K562 (cell line): ENCODE measurements around the gene PVALEF. TPM values are rescaled to one million over a fixed set of nuclear protein-coding genes. Genes with fewer than 3 reads are reported as not detected.

Experiments
- ATAC-seq: fragments of 200-7000 bp; cut with Tn5 transposase; 3 replicates; pipeline ENCODE4 v1.9.1; 2020; ENCODE audit warnings: moderate library complexity
- BruUV-seq: library from RNA; stranded (reverse); fragments of 400-500 nt; replicated peaks from 2 replicates; lab custom pipeline; 2021; lab: Mats Ljungman, UMichigan
- CTCF ChIA-PET: fragments of 300-600 bp; formaldehyde crosslinking; extraction: SDS; loops from one replicate; lab custom pipeline; 2021; ENCODE audit warnings: low intra/inter-chr PET ratio; lab: Yijun Ruan, JAX
- POLR2A ChIA-PET: fragments of 300-600, 350-650 bp; sonication (Branson Sonifier 250); formaldehyde crosslinking; extraction: SDS; loops from one replicate; lab custom pipeline; 2021; ENCODE audit warnings: antibody characterized with exemption, inconsistent platforms; lab: Yijun Ruan, JAX
- DNase-seq, 4 experiments: peaks; one replicate each; pipeline versions ENCODE4 v3.0.0 to v3.0.0-alpha.2; 2011 to 2018; ENCODE audit warnings: low spot score in 3 of 4, mixed read lengths in 3 of 4; ENCODE audit errors: extremely low read depth in 1 of 4
- FAIRE-seq: peaks from 2 replicates; lab custom pipeline; 2011; peaks lifted over from hg19 to GRCh38; lab: Jason Lieb, UNC
- H2AFZ ChIP-seq: 2 replicates; pipeline ENCODE4 v1.6.0; 2011; ENCODE audit warnings: low read depth, low read length, control low read depth, inconsistent platforms
- H3K27ac ChIP-seq: fragments of 200-600 bp; 3 replicates; pipeline ENCODE4 v1.8.0; 2011; ENCODE audit warnings: low read depth, mild to moderate bottlenecking, control low read depth, inconsistent platforms, low read length, moderate library complexity, mixed read lengths; ENCODE audit errors: extremely low read depth
- H3K27me3 ChIP-seq, 2 experiments: fragments of 300-600 bp in 1 of 2; 2 replicates in 1 of 2; 3 replicates in 1 of 2; pipeline versions ENCODE4 v1.6.0 to v1.8.0; 2011; ENCODE audit warnings: inconsistent platforms in 2 of 2, low read length in 2 of 2, mild to moderate bottlenecking in 1 of 2, mixed read lengths in 1 of 2, moderate library complexity in 1 of 2; ENCODE audit not compliant: control insufficient read depth in 2 of 2, insufficient read depth in 2 of 2
- H3K36me3 ChIP-seq: fragments of 300-600 bp; 3 replicates; pipeline ENCODE4 v1.8.0; 2011; ENCODE audit warnings: mild to moderate bottlenecking, low read length, inconsistent platforms; ENCODE audit not compliant: control insufficient read depth, insufficient read depth
- H3K4me1 ChIP-seq, 2 experiments: fragments of 200-600 bp in 1 of 2; replicated peaks in 1 of 2; 2 replicates in 1 of 2; 3 replicates in 1 of 2; pipeline versions ENCODE4 v1.5.1 to v1.8.0; 2011; ENCODE audit warnings: inconsistent platforms in 2 of 2, low read length in 2 of 2, mild to moderate bottlenecking in 1 of 2, mixed read lengths in 1 of 2, moderate library complexity in 1 of 2; ENCODE audit not compliant: control insufficient read depth in 2 of 2, insufficient read depth in 2 of 2
- H3K4me2 ChIP-seq: 2 replicates; pipeline ENCODE4 v1.6.1; 2011; ENCODE audit warnings: low read length, control low read depth, inconsistent platforms, mixed read lengths; ENCODE audit not compliant: insufficient read depth
- H3K4me3 ChIP-seq: fragments of 200-600 bp; sonication (generic), shearing (Covaris generic); 2 replicates; pipeline ENCODE4 v1.5.1; 2016; ENCODE audit warnings: control low read depth, inconsistent platforms
- H3K79me2 ChIP-seq: fragments of 200-600 bp; 3 replicates; pipeline ENCODE4 v1.8.0; 2011; ENCODE audit warnings: low read length, inconsistent platforms; ENCODE audit not compliant: control insufficient read depth, insufficient read depth
- H3K9ac ChIP-seq, 2 experiments: 2 replicates each; pipeline versions ENCODE4 v1.6.0 to v1.6.1; 2011; ENCODE audit warnings: low read depth in 2 of 2, low read length in 2 of 2, control low read depth in 1 of 2, inconsistent platforms in 1 of 2, mild to moderate bottlenecking in 1 of 2, mixed read lengths in 1 of 2; ENCODE audit not compliant: insufficient read depth in 1 of 2
- H3K9me1 ChIP-seq: one replicate; pipeline ENCODE4 v1.6.0; 2011; ENCODE audit warnings: inconsistent platforms, mild to moderate bottlenecking, low read length, moderate library complexity; ENCODE audit not compliant: control insufficient read depth, insufficient read depth
- H3K9me3 ChIP-seq: replicated peaks from 2 replicates; pipeline ENCODE4 v1.5.1; 2011; ENCODE audit warnings: low read depth, low read length, inconsistent platforms; ENCODE audit not compliant: control insufficient read depth, insufficient read depth
- H4K20me1 ChIP-seq: replicated peaks from 2 replicates; pipeline ENCODE4 v1.6.1; 2011; ENCODE audit warnings: low read length, inconsistent platforms, mixed read lengths; ENCODE audit not compliant: control insufficient read depth, insufficient read depth
- CSDE1 ChIP-seq, 2 experiments: fragments of 450-650 bp; IDR thresholded peaks; 2 replicates each; pipeline ENCODE4 v1.6.1; 2016; ENCODE audit warnings: mild to moderate bottlenecking in 1 of 2
- GATAD2A ChIP-seq: fragments of 450-650 bp; IDR thresholded peaks from 2 replicates; pipeline ENCODE4 v1.6.1; 2017
- PCBP1 ChIP-seq: fragments of 200-400 bp; formaldehyde crosslinking; IDR thresholded peaks from 2 replicates; pipeline ENCODE4 v1.6.1; 2018; ENCODE audit warnings: mild to moderate bottlenecking, low read depth, low read length; ENCODE audit not compliant: poor library complexity, severe bottlenecking
- THAP12 ChIP-seq: fragments of 250-450 bp; sonication (Bioruptor Pico); IDR thresholded peaks from 2 replicates; pipeline ENCODE4 v1.9.0; 2021; ENCODE audit warnings: mild to moderate bottlenecking, inconsistent platforms
- WGBS: fragments of 100-300 bp; shearing (Covaris generic); methylation state at CpG from one replicate; pipeline ENCODE4 v1.1.6; 2016; ENCODE audit warnings: low coverage, mixed read lengths; ENCODE audit not compliant: insufficient coverage; ENCODE audit errors: missing lambda C conversion rate; 5-methylcytosine and 5-hydroxymethylcytosine counted together
- in situ Hi-C: fragments of 300-500 bp; cut with MboI; formaldehyde crosslinking; loops from 4 replicates; pipeline ENCODE4 v1.15.0; 2018; ENCODE audit warnings: inconsistent platforms, mixed read lengths
- intact Hi-C: fragments of 100-400 bp; cut with micrococcal nuclease; formaldehyde crosslinking; loops from 2 replicates; pipeline ENCODE4 v1.14.2; 2022
- polyA plus RNA-seq, 8 experiments: library from polyadenylated mRNA; depleted of rRNA in 4 of 8; stranded (reverse) in 5 of 8; unstranded in 3 of 8; fragments of >200 nt; fragmentation: Nextera tagmentation in 2 of 8; fragmentation: Illumina TruSeq in 1 of 8; extraction: Ambion mirVana in 2 of 8; extraction: Trizol in 1 of 8; gene quantifications; 2 replicates each; pipeline versions ENCODE4 v1.2.1 to v1.2.3, GENCODE V29; 2011 to 2014; ENCODE audit warnings: inconsistent platforms in 1 of 8, missing spikeins in 1 of 8
- total RNA-seq, 7 experiments: library from RNA; depleted of rRNA in 6 of 7; stranded (reverse); fragments of >200 nt in 6 of 7; fragmentation: Illumina TruSeq in 2 of 7; extraction: Trizol in 2 of 7; gene quantifications; 2 replicates each; pipeline versions ENCODE4 v1.2.1 to v1.2.3, GENCODE V29; 2011 to 2021; ENCODE audit warnings: low replicate concordance in 1 of 7

PVALEF gene
- total and polyA plus RNA-seq, 9 of the 15 experiments (the other 6 are each of a cell fraction or from before 2014, with no cell fraction given): not detected

DNA sequence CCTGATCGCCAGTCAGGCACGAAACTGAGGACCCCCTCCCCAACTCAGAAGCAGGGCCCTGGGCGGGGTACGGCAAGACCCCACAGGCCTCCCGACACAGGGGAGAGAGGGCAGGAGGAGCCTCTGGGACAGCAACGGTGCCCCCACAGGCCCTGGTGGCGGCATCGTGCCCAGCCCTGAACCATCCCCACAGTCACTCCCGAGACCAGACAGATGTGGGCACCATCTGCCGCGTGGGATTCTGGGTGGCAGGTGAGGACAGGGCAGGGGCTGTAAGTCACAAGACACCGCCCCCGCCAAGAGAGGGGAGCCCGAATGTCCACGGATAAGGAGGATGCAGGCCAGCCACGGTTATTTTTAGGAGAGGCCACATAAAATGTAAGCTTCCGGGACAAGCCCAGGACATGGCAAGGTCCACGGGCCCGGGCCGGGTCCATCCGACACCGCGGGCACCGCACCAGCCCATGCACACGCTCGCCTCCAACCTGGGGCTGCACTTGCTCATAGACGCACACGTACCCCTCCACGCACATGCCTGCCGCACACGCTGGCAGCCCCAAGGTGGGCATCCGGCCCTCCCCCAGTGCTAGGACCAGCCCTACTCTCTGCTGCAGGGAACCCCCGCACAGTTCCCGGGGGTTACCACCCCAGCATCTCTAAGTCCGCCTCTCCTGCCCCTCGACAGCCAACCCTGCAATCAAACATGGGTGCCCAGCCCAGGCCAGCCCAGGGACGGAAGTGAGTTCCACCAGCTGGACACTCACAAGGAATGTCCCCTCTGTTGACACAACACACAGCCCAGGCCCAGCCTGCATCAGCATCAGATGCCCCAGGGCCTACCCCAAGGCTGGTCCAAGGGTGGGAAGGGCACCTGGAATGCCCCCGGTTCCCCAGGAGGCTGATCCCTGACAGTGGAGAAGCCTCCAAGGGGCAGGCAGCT is 8.2 kb upstream of the PVALEF start:
- H3K4me2 ChIP-seq: no peak overlapping the region
- H3K79me2 ChIP-seq: no peaks in the 10 kb centered on the region
- ChIA-PET CTCF (no interaction called here), POLR2A (interaction anchor here (0.6 kb wide), 1 partner anchor 368 kb away, joined by 3 read pairs; no protein-coding TSS in a partner anchor)
- no peak overlapping the region for H3K4me3 ChIP-seq
- ATAC-seq (no peak), DNase-seq (no peak), FAIRE-seq (no peak)
- H3K27ac ChIP-seq: no peak overlapping the region
- no peak overlapping the region; a peak in 1 of 4 replicates for H3K9ac ChIP-seq
- H3K27me3 ChIP-seq: peaks cover 36 to 74% of the 10 kb centered on the region in 2 experiments; a peak in 4 of 5 replicates
- peaks cover 6 to 50% of the 10 kb centered on the region in 2 experiments; a peak in 3 of 5 replicates for H3K4me1 ChIP-seq
- H3K9me1 ChIP-seq: no peaks in the 10 kb centered on the region
- H3K9me3 ChIP-seq: no peaks in the 10 kb centered on the region
- intact Hi-C loops: no loop called here
- in situ Hi-C loops: no loop called here
- H4K20me1 ChIP-seq: no peaks in the 10 kb centered on the region
- BruUV-seq: no TSS peak
- H2AFZ ChIP-seq: no peak overlapping the region
- 19% methylated on average over 36 of the region's 38 CpGs for WGBS
- peak; percentile 7 for TF ChIP-seq PCBP1
- TF ChIP-seq THAP12: no peak
- no peak for TF ChIP-seq GATAD2A
- TF ChIP-seq CSDE1 (IDR thresholded peaks at IDR 0.05): no peak
- no peaks in the 10 kb centered on the region for H3K36me3 ChIP-seq
